Lower leg skin (tissue), 3 donors: ENCODE measurements around the gene RTTN.

Experiments
- POLR2A ChIP-seq, 2 donors: fragments of 450-650 bp; IDR thresholded peaks; one replicate each; pipeline ENCODE4 v1.6.1; 2016 to 2017; ENCODE audit warnings: antibody characterized with exemption in 2 of 2, mild to moderate bottlenecking in 1 of 2, moderate library complexity in 1 of 2
- TF ChIP-seq, protein P1 (sequence below), 3 donors: fragments of 450-650 bp; IDR thresholded peaks; one replicate each; pipeline ENCODE4 v1.5.1; 2016; ENCODE audit warnings: antibody characterized with exemption in 3 of 3, mild to moderate bottlenecking in 3 of 3, moderate library complexity in 2 of 3

DNA sequence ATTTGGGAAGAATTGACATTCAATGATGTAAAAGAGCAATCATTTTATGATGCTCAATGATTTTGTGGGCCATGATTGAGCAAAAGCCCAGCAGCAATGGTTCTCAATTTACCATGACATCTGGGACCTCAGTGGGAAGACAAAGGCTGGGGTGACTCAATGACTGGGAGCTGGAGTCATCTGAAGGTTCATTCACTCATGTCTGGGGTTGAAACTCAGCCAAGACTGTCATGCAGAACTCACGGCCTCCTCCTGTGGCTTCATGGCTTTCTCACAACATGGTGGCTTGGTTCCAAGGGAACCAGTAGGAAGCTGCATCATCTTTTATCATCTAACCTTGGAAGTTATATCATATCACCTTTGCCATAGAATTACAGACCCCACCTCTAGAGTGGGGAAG, 212.7 kb downstream of the RTTN start:
- TF ChIP-seq, protein P1, sequence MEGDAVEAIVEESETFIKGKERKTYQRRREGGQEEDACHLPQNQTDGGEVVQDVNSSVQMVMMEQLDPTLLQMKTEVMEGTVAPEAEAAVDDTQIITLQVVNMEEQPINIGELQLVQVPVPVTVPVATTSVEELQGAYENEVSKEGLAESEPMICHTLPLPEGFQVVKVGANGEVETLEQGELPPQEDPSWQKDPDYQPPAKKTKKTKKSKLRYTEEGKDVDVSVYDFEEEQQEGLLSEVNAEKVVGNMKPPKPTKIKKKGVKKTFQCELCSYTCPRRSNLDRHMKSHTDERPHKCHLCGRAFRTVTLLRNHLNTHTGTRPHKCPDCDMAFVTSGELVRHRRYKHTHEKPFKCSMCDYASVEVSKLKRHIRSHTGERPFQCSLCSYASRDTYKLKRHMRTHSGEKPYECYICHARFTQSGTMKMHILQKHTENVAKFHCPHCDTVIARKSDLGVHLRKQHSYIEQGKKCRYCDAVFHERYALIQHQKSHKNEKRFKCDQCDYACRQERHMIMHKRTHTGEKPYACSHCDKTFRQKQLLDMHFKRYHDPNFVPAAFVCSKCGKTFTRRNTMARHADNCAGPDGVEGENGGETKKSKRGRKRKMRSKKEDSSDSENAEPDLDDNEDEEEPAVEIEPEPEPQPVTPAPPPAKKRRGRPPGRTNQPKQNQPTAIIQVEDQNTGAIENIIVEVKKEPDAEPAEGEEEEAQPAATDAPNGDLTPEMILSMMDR (IDR thresholded peaks at IDR 0.05), result no peak
- no peak for TF ChIP-seq POLR2A (IDR thresholded peaks at IDR 0.05)
